ENCODE measurements around the gene ATOH8. TPM values are rescaled to one million over a fixed set of nuclear protein-coding genes. Genes with fewer than 3 reads are reported as not detected.
"Not testable (repeated sequence)": the region's sequence is repeated elsewhere in the genome, so short reads cannot be mapped to it uniquely, and the experiment has no call there.

The ATOH8 gene, protein sequence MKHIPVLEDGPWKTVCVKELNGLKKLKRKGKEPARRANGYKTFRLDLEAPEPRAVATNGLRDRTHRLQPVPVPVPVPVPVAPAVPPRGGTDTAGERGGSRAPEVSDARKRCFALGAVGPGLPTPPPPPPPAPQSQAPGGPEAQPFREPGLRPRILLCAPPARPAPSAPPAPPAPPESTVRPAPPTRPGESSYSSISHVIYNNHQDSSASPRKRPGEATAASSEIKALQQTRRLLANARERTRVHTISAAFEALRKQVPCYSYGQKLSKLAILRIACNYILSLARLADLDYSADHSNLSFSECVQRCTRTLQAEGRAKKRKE
- 10 to 100 TPM; 13.0 to 17.6 (median 15.6) TPM for polyA plus RNA-seq (ENCODE audit: insufficient read length in 3 of 3)
- long read RNA-seq, donor 1, partial matches to known transcripts = 0 of 3 reads
- long read RNA-seq, donor 1, other reads (novel, unspliced or antisense) = 0 of 3 reads
- long read RNA-seq, donor 2, partial matches to known transcripts = 0 of 3 reads
- long read RNA-seq, donor 2, other reads (novel, unspliced or antisense) = 0 of 3 reads
- long read RNA-seq, donor 3, transcript ATOH8-201 (3 exons, 2,438 nt) = major isoform, 6 of 6 reads
- long read RNA-seq, donor 3, partial matches to known transcripts = 0 of 6 reads
- long read RNA-seq, donor 3, other reads (novel, unspliced or antisense) = 0 of 6 reads
- long read RNA-seq, donor 4, transcript ATOH8-201 (3 exons, 2,438 nt) = major isoform, 10 of 10 reads
- long read RNA-seq, donor 4, partial matches to known transcripts = 0 of 10 reads
- long read RNA-seq, donor 4, other reads (novel, unspliced or antisense) = 0 of 10 reads
- long read RNA-seq, donor 5, transcript ATOH8-201 (3 exons, 2,438 nt) = major isoform, 6 of 6 reads
- long read RNA-seq, donor 5, partial matches to known transcripts = 0 of 6 reads
- long read RNA-seq, donor 5, other reads (novel, unspliced or antisense) = 0 of 6 reads
- long read RNA-seq, donor 6, transcript ATOH8-201 (3 exons, 2,438 nt) = major isoform, 5 of 5 reads
- long read RNA-seq, donor 6, partial matches to known transcripts = 0 of 5 reads
- long read RNA-seq, donor 6, other reads (novel, unspliced or antisense) = 0 of 5 reads
- long read RNA-seq, donor 7, transcript ATOH8-201 (3 exons, 2,438 nt) = major isoform, 15 of 15 reads
- long read RNA-seq, donor 7, partial matches to known transcripts = 0 of 15 reads
- long read RNA-seq, donor 7, other reads (novel, unspliced or antisense) = 0 of 15 reads
- long read RNA-seq, donor 8, transcript ATOH8-201 (3 exons, 2,438 nt) = major isoform, 5 of 5 reads
- long read RNA-seq, donor 8, partial matches to known transcripts = 0 of 5 reads
- long read RNA-seq, donor 8, other reads (novel, unspliced or antisense) = 0 of 5 reads
- long read RNA-seq, donor 9, transcript ATOH8-201 (3 exons, 2,438 nt) = major isoform, 5 of 5 reads
- long read RNA-seq, donor 9, partial matches to known transcripts = 0 of 5 reads
- long read RNA-seq, donor 9, other reads (novel, unspliced or antisense) = 0 of 5 reads
- long read RNA-seq, donor 10, partial matches to known transcripts = 0 of 4 reads
- long read RNA-seq, donor 10, other reads (novel, unspliced or antisense) = 0 of 4 reads
- long read RNA-seq, donor 11, transcript ATOH8-201 (3 exons, 2,438 nt) = major isoform, 7 of 7 reads
- long read RNA-seq, donor 11, partial matches to known transcripts = 0 of 7 reads
- long read RNA-seq, donor 11, other reads (novel, unspliced or antisense) = 0 of 7 reads
- long read RNA-seq, donor 12, transcript ATOH8-201 (3 exons, 2,438 nt) = major isoform, 8 of 8 reads
- long read RNA-seq, donor 12, partial matches to known transcripts = 0 of 8 reads
- long read RNA-seq, donor 12, other reads (novel, unspliced or antisense) = 0 of 8 reads
- long read RNA-seq, donor 13, partial matches to known transcripts = 0 of 3 reads
- long read RNA-seq, donor 13, other reads (novel, unspliced or antisense) = 0 of 3 reads
- long read RNA-seq, donor 14 = 0 reads
- long read RNA-seq, donor 15, partial matches to known transcripts = 0 of 3 reads
- long read RNA-seq, donor 15, other reads (novel, unspliced or antisense) = 0 of 3 reads
- long read RNA-seq, donor 16, transcript ATOH8-201 (3 exons, 2,438 nt) = major isoform, 5 of 5 reads
- long read RNA-seq, donor 16, partial matches to known transcripts = 0 of 5 reads
- long read RNA-seq, donor 16, other reads (novel, unspliced or antisense) = 0 of 5 reads

GRCh38 chr2:85753525-85754312, at the start of gene ATOH8:
Gene ATOH8 (plus strand): TSS chr2:85753991. CDS start chr2:85754190, 199 bp downstream.
- no peak for DNase-seq

DNA sequence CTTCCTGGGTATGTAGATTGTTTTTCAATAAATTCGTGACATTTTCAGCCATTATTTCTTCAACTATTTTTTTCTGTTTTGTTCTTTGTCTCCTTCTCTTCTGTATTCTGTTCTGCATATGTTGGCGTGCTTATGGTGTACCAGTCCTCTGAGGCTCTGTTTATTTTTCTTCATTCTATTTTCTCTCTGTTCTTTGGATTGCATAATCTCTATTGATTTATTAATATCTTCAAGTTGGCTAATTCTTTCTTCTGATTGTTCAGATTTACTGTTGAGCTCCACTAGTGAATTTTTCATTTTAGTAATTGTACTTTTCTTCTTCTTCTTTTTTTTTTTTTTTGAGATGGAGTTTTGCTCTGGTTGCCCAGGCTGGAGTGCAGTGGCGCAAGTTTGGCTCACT, 49.8 kb upstream of the ATOH8 start:
- DNase-seq = no peak

DNA sequence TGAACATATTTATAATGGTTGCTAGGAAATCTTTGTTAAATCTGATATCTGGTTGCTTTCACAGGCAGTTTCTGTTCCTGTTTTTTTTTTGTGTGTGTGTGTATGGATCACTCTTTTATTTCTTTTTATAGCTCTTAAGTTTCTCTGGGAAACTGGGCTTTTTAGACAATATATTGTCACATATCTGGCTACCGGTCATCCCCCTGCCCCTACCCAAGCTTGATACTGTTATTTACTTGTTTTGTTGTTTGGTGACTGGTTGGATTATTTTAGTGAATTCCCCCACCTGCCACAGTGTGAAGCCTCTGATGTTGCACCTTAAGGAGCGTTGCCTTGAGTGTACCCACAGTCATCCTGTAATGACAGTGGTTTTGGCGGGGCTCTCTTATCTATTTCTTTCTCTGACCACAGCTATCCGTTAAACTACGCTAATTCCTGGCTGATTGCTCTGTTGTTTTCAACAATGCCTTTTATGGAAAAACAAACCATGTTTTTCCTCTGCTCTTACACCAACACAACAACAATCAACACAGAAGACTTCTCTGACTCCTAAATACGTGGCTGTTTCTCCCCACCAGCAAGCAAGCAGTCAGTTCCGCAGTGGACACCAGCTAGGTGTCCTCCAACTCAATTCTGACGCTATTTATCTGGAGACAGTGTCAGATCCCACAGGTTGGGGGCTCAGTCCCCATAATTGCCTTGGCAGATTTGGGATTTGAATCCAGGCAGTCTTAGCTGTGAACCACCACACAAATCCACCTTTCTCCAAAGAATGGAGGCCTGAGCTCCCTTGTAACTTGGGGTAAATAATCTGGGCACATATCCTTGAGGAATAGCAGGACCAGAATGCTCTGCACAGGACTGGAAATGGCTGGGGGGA, 48.8 kb upstream of the ATOH8 start:
- DNase-seq = no peak

- no peak for DNase-seq
Observed at GRCh38 chr2:85705680-85706039, 48.1 kb upstream of the ATOH8 start.

- no peak for DNase-seq
Observed at GRCh38 chr2:85706063-85706462, 47.7 kb upstream of the ATOH8 start.

DNA sequence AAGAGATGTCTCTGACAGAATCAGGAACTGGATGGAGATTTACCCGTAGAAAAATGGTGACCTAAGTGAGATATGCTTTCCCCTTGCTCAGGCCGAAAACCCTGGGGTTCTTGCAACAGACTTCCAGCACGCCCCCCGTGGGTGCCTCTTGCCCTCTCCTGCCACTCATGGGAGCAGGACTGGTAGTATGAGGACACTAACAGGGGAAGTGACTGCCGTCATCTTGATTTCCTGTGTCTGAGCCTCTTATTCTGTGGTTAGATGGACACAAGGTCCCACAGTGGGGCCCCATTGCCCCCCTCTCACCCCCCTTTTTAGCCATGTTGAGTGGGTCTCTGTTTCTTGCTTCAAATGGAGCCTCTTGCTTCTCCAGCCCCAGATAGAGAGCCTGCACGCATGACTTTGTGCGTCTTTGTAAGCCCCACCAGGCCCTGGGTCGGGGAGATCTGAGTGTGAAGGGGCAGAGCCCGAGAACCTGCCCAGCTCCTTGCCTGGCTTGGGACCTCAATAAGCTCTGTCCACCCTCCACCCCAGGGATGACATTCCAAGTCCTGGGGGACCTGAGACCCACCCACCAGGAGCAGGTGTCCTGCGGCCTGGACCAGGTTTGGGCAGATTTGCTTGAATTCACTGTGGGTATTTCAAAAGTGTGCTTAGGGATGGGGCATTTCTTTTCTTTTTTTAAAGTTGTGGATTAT, 47.0 kb upstream of the ATOH8 start:
- DNase-seq = no peak

DNA sequence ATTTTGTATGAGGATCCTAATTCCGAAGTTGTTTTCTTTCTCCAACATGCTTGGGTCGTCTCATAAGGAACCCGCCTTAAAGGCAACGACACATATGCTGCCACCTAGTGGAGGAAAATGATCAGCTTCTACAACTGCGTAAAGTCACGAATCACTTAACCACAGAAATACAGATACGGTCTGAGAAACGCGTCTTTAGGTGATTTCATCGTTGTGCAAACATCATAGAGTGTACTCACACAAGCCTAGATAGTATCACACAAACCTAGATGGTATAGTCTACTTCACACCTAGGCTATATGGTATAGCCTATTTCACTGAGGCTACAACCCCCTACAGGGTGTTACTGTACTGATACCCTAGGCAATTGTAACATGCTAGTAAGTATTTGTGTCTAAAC, 46.5 kb upstream of the ATOH8 start:
- DNase-seq = peak; percentile 81

DNA sequence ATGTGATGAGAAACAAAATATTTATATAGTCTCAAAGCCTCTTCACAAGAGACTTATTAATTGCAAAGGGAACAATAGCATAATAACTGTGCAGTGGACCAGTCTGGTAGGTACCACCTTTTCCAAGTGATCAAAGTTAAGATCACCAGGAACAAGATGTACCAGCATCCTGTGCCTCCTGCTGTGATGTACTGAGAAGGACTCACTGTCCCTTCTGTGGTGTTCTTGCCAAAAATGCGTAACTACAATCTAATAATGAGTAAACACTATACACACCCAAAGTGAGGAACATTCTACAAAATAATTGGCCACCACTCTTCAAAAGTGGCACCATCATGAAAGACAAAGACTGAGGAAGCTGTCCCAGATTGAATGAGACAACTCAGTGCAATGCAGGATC, 45.1 kb upstream of the ATOH8 start:
- DNase-seq = no peak

- no peak for DNase-seq
Observed at GRCh38 chr2:85709401-85709811, 44.4 kb upstream of the ATOH8 start.

DNA sequence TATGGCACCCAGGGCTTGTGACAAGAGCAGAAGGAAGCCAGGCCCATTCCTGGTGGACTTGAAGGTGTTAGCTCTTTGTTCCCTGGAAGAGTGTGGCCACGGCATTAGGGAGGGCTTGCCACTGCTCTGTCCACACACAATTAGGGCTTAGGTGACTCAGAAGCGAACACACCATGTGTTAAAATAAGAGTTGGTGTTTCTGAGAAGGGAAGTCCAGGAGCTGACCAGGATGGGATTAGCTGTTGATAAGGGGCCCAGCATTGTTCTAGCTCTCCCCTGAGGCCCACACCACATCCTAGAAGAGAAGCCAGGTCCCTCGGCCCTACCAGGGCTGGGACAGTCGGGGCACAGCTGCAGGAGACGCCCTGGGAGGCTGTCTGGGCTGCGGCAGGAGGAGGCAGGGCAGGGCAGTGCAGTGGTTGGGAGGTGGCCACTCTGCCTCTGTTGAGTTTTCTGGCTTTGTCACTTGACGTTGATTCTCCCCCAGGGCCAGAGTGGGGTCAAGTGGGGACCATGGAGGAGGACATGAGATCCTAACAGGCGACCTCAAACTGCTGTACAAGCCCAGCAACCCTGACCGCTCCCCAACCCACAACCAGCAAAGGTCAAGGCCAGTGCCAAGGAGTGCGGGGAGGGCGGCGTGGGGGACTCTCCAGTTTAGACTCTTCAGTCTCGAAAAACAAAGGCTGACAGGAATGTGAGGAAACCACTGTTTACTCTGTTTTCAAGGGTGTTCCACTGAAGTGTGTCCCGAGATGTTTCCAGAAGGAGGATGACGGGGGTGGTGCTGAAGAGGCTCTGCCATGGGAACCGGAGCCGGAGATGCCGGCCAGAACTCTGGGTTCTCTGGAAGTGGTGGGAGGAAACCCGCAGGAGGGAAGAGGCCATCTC, 42.9 kb upstream of the ATOH8 start:
- no peak for DNase-seq

DNA sequence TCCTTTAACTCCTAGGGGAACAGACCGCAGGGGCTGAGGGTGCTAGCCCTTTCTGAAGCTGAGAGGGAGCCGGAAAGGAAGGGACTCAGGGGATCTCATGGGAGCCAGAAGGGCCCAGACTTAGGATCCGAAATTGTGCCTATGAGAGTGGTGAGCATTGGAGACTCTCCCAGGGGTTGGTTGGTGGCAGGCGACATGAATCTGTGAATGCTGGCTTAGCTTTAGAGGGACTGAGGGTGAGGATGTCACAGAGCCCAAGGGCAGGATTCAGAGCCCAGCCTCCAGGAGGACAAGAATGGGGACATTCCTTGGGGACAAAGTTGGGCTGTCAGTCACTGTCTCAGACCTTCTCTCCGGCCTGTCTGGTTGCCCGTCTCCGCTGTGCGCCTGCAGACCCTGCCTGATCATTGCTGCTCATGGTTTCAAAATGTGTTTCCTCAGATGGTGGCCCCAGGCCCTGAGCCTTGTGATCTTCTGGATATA, 42.2 kb upstream of the ATOH8 start:
- no peak for DNase-seq

- no peak for DNase-seq
Observed at GRCh38 chr2:85712336-85712735, 41.5 kb upstream of the ATOH8 start.

DNA sequence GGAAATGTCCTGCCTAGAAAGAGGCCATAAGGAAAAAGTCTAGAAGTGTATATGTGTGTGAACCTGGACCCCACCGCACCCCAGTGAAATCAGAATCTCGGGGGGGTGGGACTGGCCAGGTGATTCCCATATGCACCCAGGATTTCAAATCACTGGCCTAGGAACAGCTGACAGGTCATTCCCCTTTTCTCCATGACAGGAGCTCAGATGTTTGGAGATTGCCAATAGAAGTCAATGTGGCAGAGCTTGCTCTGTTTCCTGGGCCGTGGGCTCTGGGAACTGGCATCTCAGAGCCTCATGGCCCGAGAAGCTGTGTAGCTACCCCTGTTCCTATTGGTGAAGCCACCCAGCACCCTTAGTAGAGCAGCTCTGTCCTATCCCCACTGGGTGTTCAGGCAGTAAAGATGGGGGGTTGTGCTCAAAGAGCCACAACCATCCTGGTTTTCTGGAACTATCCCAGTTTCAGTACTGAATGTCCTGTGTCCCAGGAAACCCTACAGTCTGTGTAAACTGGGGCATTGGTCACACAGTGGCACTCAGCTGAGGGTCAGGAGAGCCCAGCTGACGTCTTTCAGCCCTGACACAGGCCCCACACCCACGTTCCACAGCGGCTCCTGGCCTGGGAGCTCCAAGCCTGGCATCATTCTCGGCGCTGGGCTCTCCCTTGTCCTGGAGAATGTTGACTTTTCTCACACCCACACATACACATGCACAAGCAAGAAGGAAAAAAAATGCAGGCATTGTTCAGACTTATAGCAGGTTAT, 40.8 kb upstream of the ATOH8 start:
- peak; percentile 39 for DNase-seq

DNA sequence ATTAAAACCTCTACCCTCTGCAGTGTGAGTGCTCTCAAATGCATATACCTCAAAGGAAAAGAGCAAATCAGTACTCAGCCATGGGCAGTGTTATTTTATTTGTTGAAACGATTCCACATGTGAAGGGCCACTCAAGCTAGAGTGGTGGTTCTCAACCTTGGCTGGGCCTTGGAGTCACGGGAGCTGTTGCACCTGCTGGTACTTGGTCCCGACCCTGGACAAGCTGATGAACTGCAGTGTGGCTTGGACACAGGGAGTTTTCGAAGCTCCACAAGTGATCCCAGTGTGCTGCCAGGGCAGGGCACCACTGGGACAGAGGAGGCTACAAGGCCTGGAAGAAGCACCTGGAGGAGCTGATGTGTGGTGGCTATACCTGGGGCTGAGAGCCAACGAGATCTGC, 40.0 kb upstream of the ATOH8 start:
- DNase-seq = no peak

DNA sequence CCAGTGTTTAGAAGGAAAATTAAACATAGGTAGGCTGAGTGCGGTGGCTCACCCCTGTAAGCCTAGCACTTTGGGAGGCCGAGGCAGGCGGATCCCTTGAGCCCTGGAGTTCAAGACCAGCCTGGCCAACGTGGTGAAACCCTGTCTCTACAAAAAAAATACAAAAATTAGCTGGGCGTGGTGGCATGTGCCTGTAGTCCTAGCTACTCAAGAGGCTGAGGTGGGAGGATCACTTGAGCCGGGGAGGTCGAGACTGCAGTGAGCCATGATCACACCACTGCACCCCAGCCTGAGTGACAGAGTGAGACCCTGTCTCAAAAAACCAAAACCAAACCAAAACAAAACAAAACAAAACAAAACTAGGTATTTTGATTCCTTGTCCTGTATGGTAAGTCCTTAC, 39.4 kb upstream of the ATOH8 start:
- DNase-seq = not testable (repeated sequence)

- no peak for DNase-seq
Observed at GRCh38 chr2:85714841-85715240, 39.0 kb upstream of the ATOH8 start.
